ENCODE measurements around the gene DSG1.
"Not testable (repeated sequence)": the region's sequence is repeated elsewhere in the genome, so short reads cannot be mapped to it uniquely, and the experiment has no call there.

GRCh38 chr18:31289446-31289845 lies 28.5 kb upstream of the DSG1 start:
- TF ChIP-seq CTCF, POLR2AphosphoS5 (IDR thresholded peaks at IDR 0.05): not testable (repeated sequence)
